HG03196 (cell line): ENCODE results near the gene NXN.
"Not testable (repeated sequence)": the region's sequence is repeated elsewhere in the genome, so short reads cannot be mapped to it uniquely, and the experiment has no call there.

Experiments
- ATAC-seq: cut with Tn5 transposase; IDR thresholded peaks from one replicate; pipeline ENCODE4 v1.9.1; 2021; ENCODE audit not compliant: unreplicated experiment

NXN gene

GRCh38 chr17:836151-836550, 143.4 kb downstream of the NXN start:
- ATAC-seq = no peak

- not testable (repeated sequence) for ATAC-seq
These were observed 143.9 kb downstream of the NXN start for GRCh38 chr17:835721-836120.

GRCh38 chr17:835263-835662, 144.3 kb downstream of the NXN start:
- no peak for ATAC-seq

GRCh38 chr17:834136-834535, 145.4 kb downstream of the NXN start:
- no peak for ATAC-seq

- no peak for ATAC-seq
These were observed 148.6 kb downstream of the NXN start for GRCh38 chr17:830950-831349.

- ATAC-seq = no peak
These were observed 149.2 kb downstream of the NXN start for GRCh38 chr17:830381-830780.

GRCh38 chr17:829614-830013, 150.0 kb downstream of the NXN start:
- not testable (repeated sequence) for ATAC-seq

- ATAC-seq = no peak
These were observed 150.8 kb downstream of the NXN start for GRCh38 chr17:828761-829160.

GRCh38 chr17:826778-827177, 152.8 kb downstream of the NXN start:
- ATAC-seq = no peak

DNA sequence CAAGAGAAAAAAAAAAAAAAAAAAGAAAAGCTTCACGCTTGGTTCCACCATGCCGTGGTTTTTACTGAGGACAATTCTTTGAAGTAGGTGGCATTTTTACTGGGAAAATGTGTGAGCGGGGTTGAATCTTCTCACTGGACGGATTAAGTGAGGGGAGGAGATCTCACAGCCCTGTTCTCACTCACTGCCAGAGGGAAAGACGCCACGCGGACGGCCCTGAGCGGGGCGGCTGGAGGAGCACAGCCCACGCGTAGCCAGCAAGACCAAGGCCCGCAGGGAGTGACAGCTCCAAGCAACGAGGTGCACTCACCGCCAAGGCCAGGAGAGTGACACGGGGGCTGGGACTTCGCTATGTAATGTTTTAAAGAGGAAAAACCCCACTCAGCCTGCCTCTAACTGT, 154.4 kb downstream of the NXN start:
- ATAC-seq = no peak

DNA sequence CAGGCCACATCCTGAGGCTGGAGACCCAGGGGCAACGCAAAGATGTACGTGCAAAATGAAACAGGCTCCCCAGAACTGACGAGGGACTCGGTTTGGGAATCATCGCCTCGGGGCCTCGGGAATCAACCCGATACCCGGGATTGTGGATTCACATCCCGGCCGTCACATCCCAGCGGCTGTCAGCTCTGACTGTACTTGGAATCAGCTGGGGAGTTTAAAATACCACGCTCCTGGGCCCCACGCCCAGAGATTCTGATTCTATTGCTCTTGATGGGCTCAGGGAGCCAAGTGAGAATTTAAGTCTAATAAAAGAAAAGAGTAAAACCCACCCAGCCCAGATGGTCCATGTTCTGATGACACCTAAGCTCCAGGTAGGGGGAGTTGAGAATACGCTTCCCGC, 155.2 kb downstream of the NXN start:
- ATAC-seq = no peak

GRCh38 chr17:823501-823902, 156.1 kb downstream of the NXN start:
- no peak for ATAC-seq

DNA sequence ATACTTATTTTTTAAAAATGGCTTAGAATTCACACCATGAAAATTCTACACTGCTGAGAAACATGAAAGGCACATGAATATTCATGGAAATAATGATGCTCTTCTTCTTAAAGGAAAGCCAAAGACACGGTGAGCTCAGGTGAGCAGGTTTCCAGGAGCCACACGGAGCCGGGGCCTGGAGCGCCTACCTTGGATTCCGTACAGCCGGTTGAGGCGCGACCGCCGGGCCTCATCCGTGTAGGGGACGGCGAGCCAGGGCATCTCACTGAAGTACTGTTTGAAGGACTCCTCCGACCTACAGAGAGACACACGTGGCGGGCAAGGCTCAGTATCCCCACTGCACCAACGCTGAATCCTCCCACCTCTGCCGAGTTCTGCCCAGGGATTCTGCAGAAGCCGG, 160.3 kb downstream of the NXN start:
- ATAC-seq = no peak

GRCh38 chr17:814371-814770, 165.2 kb downstream of the NXN start:
- ATAC-seq = no peak

DNA sequence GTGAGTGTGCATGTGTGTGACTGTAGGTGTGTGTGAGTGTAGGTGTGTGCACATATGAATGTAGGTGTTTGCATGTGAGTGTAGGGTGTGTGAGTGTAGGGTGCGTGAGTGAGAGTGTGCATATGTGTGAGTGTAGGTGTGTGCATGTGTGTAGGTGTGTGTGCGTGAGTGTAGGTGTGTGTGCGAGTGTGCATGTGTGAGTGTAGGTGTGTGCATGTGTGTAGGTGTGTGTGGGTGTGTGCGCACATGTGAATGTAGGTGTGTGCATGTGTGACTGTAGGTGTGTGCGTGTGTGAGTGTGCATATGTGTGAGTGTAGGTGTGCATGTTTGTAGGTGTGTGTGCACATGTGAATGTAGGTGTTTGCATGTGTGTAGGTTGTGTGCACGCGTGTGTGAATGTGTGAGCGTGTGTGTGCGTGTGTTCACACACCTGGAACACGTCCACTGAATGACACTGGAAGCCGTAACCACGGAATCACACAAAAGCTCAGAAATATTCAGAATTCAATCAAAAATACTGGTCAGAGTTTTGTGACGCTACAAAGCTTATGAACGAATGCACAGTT, 166.9 kb downstream of the NXN start:
- no peak for ATAC-seq

GRCh38 chr17:811051-811784, 168.4 kb downstream of the NXN start:
- ATAC-seq = no peak

DNA sequence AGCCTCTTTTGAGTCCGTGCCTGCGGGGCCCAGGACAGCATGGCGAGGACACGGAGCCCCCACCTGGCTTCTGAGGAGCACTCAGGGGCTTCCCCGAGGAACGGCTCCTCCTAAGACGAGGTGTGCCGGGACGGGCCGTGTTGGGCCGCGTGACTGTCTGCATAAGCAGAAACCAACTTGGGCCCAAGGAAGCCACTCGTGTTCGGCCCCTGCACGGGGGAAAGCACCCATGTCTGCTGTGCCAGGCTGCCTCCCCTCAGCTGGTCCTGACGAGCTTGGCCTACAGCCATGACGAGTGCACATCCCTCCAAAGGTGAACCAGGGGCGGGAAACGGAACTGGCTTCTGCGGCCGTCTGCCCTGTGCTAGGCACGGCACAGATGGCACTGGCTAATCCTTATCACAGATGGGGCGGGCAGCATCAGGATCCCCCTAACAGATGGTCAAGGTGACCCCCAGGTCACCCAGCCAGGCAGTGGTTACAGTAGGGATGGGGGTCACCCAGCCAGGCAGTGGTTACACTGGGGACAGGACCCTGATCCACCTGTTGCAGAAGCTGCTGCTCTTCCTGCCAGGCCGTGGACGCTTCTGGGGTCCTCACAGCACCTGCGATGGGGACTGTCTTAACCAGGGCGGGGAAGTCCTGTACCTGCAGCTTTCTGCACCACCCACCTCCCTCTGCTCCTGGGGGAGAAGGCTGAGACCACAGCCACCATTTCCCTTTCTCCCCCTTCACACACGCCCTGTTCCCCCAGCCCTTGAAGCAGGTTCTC, 171.9 kb downstream of the NXN start:
- ATAC-seq = no peak

- ATAC-seq = no peak
These were observed 172.6 kb downstream of the NXN start for GRCh38 chr17:806781-807522.

DNA sequence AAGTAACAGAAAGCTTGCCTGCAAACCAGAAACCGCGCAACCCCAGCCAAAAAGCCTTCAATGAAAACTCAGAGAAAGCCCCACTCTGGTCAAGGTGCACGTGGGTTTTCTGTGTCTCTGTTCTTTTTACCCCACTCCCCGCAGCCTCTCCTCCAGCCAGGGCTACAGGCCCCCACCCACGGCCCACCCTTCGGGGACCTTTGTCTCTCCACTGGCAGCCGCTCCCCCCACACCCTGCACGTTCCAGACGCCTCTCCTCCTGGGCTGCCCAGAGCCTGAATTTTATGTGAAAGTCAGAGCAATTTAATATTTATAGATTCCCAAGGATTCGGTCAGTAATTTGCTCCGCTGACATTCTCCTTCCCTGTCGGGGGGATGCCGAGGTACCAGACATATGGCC, 173.2 kb downstream of the NXN start:
- no peak for ATAC-seq

- not testable (repeated sequence) for ATAC-seq
These were observed 173.7 kb downstream of the NXN start for GRCh38 chr17:805886-806285.
